ENCODE data around the gene DNAJA2. TPM values are rescaled to one million over a fixed set of nuclear protein-coding genes. Genes with fewer than 3 reads are reported as not detected.

The DNAJA2 gene
- total RNA-seq, 4 donors from 2014 or later: 25.3 to 79.4 (median 40.1) TPM

- TF ChIP-seq POLR2A (IDR thresholded peaks at IDR 0.05) (no peak), CTCF (IDR thresholded peaks at IDR 0.05) (no peak)
Measured at GRCh38 chr16:46916980-46917379, 56.5 kb downstream of the DNAJA2 start.

GRCh38 chr16:46915483-46916025 is 57.9 kb downstream of the DNAJA2 start:
- intact Hi-C loops (cut with DNase I; ENCODE audit: low total_unique reads): no loop called here
- Histone ChIP-seq H3K9me3 (no peaks in the 10 kb centered on the region), H3K4me1 (no peaks in the 10 kb centered on the region), H3K36me3 (no peaks in the 10 kb centered on the region), H3K4me3 (no peak overlapping the region), H3K27ac (no peak overlapping the region), H3K27me3 (no peaks in the 10 kb centered on the region)
- no peak for DNase-seq
- TF ChIP-seq CTCF (IDR thresholded peaks at IDR 0.05): no peak
- TF ChIP-seq POLR2A (IDR thresholded peaks at IDR 0.05): no peak

More at GRCh38 chr16:46916980-46917379, 56.5 kb downstream of the DNAJA2 start:
- DNase-seq: no peak
- Histone ChIP-seq H3K4me1 (no peaks in the 10 kb centered on the region), H3K36me3 (no peaks in the 10 kb centered on the region), H3K9me3 (no peaks in the 10 kb centered on the region), H3K4me3 (no peak overlapping the region), H3K27ac (no peak overlapping the region), H3K27me3 (no peaks in the 10 kb centered on the region)
- intact Hi-C loops (cut with DNase I; ENCODE audit: low total_unique reads): no loop called here

- H3K9me3 ChIP-seq: no peaks in the 10 kb centered on the region
- no peak overlapping the region for H3K27ac ChIP-seq
- no peaks in the 10 kb centered on the region for H3K27me3 ChIP-seq
- no peak overlapping the region for H3K4me3 ChIP-seq
- no peaks in the 10 kb centered on the region for H3K4me1 ChIP-seq
- TF ChIP-seq CTCF (IDR thresholded peaks at IDR 0.05) (no peak), POLR2A (IDR thresholded peaks at IDR 0.05) (no peak)
- no peak for DNase-seq
- H3K36me3 ChIP-seq: no peaks in the 10 kb centered on the region
- intact Hi-C loops (cut with DNase I; ENCODE audit: low total_unique reads): no loop called here
Measured at GRCh38 chr16:46914556-46915201, 58.8 kb downstream of the DNAJA2 start.

GRCh38 chr16:46911650-46912049 is 61.8 kb downstream of the DNAJA2 start:
- H3K36me3 ChIP-seq: no peaks in the 10 kb centered on the region

More at GRCh38 chr16:46911650-46912049, 61.8 kb downstream of the DNAJA2 start:
- TF ChIP-seq POLR2A (IDR thresholded peaks at IDR 0.05) (no peak), CTCF (IDR thresholded peaks at IDR 0.05) (no peak)
- no peaks in the 10 kb centered on the region for H3K9me3 ChIP-seq
- H3K27me3 ChIP-seq: no peaks in the 10 kb centered on the region
- no peak overlapping the region for H3K4me3 ChIP-seq
- no peaks in the 10 kb centered on the region for H3K4me1 ChIP-seq
- intact Hi-C loops (cut with DNase I; ENCODE audit: low total_unique reads): no loop called here
- no peak for DNase-seq
- H3K27ac ChIP-seq: no peak overlapping the region

Measured in uterus (tissue), 4 donors.